ENCODE results near the gene GANAB.
"Not testable (repeated sequence)": the region's sequence is repeated elsewhere in the genome, so short reads cannot be mapped to it uniquely, and the experiment has no call there.

GANAB gene

GRCh38 chr11:62645946-62646824, at the start of gene GANAB:
GANAB (minus strand) TSS chr11:62646613; CDS start chr11:62646599, 14 bp downstream.
- peak; percentile 98 for DNase-seq (ENCODE audit: low spot score)

- DNase-seq (ENCODE audit: low spot score) = peak; percentile 91
Measured at GRCh38 chr11:62694455-62695167, 48.2 kb upstream of the GANAB start.

DNA sequence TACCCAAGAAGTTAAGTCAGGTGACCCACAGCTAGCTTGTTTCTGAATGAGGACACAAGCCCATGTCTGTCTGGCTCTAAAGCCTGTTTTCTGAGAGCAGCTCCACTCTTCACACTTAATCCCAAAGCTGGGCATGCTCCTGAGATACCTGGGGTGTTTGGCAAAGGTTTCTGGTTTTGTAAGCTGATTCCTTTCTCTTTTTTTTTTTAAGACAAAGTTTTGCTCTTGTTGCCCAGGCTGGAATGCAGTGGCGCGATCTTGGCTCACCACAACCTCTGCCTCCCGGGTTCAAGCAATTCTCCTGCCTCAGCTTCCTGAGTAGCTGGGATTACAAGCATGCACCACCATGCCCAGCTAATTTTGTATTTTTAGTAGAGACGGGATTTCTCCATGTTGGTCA, 47.2 kb upstream of the GANAB start:
- DNase-seq (ENCODE audit: low spot score) = not testable (repeated sequence)

- DNase-seq (ENCODE audit: low spot score) = no peak
Measured at GRCh38 chr11:62689421-62690183, 43.2 kb upstream of the GANAB start, which contains the start of gene LRRN4CL. LRRN4CL (minus strand) TSS chr11:62689530; CDS start chr11:62688508, 1,022 bp downstream.

DNA sequence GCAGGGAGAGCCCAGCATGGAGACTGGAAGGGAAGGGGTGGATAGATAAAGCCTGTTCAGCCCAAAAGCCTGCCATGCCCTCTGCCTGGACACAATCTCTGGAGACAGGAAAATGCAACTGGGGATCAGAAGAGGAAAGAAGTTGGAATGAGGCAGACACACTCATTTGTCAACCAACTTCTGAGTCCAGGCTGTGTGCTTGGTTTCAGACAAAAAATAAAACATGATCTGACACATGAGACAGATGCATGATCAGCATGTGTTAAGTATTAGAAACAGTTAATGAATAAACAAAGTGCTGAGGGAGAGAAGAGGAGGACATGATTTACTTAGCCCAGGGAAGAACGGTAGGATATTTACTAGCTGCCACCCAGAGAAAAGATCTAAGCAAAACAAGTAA, 42.1 kb upstream of the GANAB start:
- no peak for DNase-seq (ENCODE audit: low spot score)

DNA sequence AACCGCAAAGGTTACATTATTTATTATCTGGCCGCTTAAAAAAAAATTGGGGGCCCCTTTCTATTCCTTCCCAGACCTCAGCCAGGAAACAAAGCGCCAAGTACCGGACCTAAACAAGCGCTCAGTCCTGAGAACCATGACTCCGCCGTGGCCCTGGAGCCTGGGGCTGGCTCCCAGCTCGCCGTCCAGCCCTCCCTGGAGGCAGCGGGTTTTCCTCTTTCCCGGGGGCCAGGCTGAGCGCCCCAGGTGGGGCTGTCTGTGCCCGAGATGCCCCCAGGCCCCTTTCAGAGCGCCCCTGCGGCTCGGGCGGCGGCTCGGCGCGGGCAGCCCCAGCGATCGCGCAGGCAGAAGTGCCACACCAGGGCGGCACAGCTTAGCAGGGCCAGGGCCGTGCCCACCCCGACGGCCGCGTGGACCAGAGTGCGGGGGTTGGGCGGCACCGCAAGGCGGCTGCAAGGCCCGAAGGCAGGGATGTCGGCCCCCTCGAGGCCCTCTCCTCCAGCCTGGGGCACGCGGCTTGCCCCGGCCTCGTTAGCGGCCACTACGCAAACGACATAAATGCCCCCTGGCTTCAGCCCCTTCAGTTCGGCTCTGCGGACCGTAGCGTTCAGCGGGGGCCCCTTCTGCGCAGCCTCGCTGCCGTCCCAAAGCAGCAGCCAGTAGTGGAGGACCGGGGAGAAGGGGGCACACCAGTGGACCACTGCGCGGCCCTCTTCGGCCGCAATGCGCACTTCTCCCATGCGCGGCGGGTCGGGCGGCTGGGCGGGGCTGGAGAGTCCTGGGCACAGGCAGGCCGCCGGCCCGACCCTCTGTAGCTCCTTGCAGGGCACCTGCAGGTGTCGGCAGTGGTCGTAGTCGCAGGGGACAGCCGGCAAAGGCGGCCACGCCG, 41.3 kb upstream of the GANAB start:
- DNase-seq (ENCODE audit: low spot score) = no peak

GRCh38 chr11:62682518-62682917, 36.1 kb upstream of the GANAB start:
- no peak for DNase-seq (ENCODE audit: low spot score)

DNA sequence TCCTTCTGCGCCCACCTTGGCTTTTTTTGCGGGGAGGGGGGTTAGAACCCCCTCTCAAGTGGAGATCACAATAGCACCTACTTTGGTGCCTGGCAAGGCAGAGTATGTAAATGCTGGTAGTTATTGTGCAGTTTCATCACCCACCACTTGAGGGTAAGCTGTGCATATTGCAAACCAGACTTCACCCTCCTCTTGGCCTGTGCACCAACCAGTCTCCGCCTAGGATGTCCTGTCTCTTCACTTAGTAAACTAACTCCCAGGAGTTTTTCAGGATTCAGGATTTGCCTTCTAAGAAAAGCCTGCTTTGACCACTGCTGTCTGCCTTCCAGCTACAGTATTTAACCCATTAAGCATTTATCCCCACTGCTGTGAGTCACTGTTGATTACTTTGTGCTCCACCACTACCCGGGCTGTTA, 34.4 kb upstream of the GANAB start:
- DNase-seq (ENCODE audit: low spot score) = peak; percentile 38

- peak; percentile 80 for DNase-seq (ENCODE audit: low spot score)
Measured at GRCh38 chr11:62678770-62679696, 32.6 kb upstream of the GANAB start, which contains the start of gene UBXN1. UBXN1 (minus strand) TSS chr11:62679073; CDS start chr11:62678923, 150 bp downstream.

DNA sequence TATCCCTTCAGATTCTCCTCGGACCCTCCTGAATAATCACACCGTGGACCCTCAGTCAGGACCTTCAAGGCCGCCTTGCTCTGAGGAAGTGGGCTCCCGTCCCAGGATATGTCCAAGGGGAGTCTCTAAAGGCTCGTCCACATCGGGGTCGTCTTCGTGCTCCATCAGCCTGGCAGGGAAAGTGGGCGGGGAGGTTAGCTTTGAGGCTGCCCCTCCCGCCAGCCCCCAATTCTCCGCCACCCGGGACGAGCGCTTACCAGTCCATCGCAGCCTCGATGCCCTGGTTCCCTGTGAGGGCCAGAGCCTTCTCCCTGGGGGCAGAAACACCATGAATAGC, 32.0 kb upstream of the GANAB start:
- DNase-seq (ENCODE audit: low spot score) = no peak

GRCh38 chr11:62677714-62678113, 31.3 kb upstream of the GANAB start:
- DNase-seq (ENCODE audit: low spot score) = no peak

GRCh38 chr11:62677156-62677555, 30.7 kb upstream of the GANAB start:
- DNase-seq (ENCODE audit: low spot score) = no peak

DNA sequence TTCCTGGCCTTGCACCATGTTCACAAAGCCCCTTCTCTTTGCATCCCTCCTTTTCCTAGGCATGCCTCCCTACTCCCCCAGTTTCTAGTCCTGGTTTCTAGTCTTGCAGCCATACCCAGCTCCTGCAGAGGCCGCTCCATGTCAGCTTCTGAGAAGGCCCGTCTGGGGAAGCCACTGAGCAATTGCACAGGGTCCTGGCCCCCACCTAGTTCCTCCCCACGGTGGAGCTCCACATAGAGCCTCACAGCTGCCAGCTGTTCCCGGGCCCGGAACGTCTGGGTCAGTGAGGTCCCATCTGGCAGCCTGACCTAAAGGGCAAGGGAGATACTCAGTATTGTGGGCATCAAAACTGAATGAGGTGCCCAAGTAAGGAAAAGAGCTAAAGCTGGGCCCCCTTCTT, 30.3 kb upstream of the GANAB start:
- no peak for DNase-seq (ENCODE audit: low spot score)

DNA sequence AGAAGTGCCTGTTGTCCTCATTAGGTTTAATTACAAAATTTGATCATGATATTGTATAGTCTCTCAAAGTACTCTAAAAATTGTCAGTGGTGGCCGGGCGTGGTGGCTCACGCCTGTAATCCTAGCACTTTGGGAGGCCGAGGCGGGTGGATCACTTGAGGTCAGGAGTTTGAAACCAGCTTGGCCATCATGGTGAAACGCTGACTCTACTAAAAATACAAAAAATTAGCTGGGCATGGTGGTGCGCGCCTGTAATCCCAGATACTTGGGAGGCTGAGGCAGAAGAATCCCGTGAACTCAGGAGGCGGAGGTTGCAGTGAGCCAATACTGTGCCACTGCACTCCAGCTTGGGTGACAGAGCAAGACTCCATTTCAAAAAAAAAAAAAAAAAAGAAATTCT, 29.0 kb upstream of the GANAB start:
- not testable (repeated sequence) for DNase-seq (ENCODE audit: low spot score)

DNA sequence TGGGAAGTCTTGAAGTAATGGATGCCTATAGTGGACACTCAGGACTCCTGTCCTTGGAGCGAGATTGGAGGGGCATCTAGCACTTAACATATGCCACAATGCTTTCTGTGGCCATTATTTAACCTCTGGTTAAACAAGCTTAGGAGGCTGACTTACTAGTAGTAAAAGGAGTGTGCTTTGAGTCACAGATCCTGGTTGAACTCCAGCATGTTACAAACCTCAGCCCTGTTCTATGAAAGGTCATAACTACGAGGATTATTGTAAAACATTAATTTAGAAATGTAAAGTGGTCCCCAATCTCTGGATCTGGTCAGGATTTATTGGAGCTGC, 26.7 kb upstream of the GANAB start:
- no peak for DNase-seq (ENCODE audit: low spot score)

GRCh38 chr11:62671608-62672389, 25.4 kb upstream of the GANAB start, which contains the start of the genes LBHD1 and UQCC3:
LBHD1 (minus strand) TSS chr11:62672267; CDS start chr11:62670031, 2,236 bp downstream.
UQCC3 (plus strand) TSS chr11:62671673; CDS start chr11:62671746, 73 bp downstream.
- peak; percentile 87 for DNase-seq (ENCODE audit: low spot score)

DNA sequence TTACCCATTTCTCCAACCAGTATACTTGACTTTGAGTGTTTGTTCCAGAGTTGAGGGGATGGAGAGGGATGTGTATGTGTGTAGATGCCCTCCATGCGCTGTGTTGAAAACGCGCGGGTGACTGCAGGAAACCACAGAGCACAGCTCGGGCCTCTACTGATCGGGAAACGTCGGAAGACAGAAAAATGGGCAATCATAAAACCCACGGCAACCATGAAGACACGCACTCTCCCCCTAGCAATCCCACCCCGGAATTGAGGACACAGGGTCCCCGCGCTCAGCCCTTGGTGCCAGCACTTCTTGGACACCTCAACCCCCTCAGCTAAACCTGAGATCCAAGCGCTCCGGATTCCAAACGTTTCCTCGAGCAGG, 24.8 kb upstream of the GANAB start:
- no peak for DNase-seq (ENCODE audit: low spot score)

DNA sequence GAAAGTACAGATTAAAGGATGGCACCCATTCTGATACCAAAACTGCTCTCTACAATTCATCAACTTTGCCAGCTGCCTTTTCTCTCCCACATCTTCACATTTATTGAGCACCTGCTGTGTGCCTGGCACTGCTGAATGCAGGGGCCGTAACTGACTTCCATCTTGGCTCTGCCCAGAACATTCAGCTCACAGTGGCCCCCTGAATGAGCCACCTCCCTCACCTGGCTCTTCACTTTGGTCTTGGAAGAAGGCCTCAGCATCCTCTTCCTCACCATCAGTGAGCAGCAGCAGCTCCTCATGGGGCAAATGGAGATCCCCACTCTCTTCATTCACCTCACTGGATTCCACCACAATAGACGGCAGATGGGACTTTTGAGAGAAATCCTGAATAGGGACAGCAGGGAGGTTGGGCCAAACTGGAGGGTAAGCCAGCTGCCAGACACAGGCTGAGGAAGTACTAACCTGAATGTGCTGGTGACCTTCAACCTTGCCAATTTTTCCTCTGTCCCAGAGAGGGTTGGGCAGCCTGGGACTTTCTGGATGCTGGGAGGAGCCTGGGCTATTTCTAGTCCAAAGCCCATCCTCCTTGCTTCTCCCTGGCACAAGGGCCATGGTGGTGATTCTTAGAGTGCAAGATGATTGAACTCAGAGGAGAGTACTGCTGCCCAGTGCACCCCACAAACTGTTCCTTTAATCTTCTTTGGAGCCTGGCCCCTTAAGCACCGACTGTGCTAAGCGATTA, 23.2 kb upstream of the GANAB start:
- no peak for DNase-seq (ENCODE audit: low spot score)

- no peak for DNase-seq (ENCODE audit: low spot score)
Measured at GRCh38 chr11:62667460-62667859, 21.0 kb upstream of the GANAB start.

Measured in pons (tissue), 1 donor.